SJSA1 (cell line): Measurements from ENCODE around the gene AKR1D1. TPM values are rescaled to one million over a fixed set of nuclear protein-coding genes. Genes with fewer than 3 reads are reported as not detected.
"Not testable (repeated sequence)": the region's sequence is repeated elsewhere in the genome, so short reads cannot be mapped to it uniquely, and the experiment has no call there.

Source experiments
- DNase-seq, 2 experiments: peaks; one replicate each; pipeline ENCODE4 v3.0.0-alpha.2; 2015 to 2020; ENCODE audit warnings: low spot score in 2 of 2, low read depth in 1 of 2
- H3K27ac ChIP-seq: fragments of 250-450 bp; sonication (Bioruptor Pico); 2 replicates; pipeline ENCODE4 v1.5.1; 2020; ENCODE audit warnings: mild to moderate bottlenecking, moderate library complexity
- H3K27me3 ChIP-seq: fragments of 250-450 bp; sonication (Bioruptor Pico); replicated peaks from 2 replicates; pipeline ENCODE4 v1.5.1; 2020; ENCODE audit warnings: mild to moderate bottlenecking, moderate library complexity
- H3K36me3 ChIP-seq: fragments of 250-450 bp; sonication (Bioruptor Pico); 2 replicates; pipeline ENCODE4 v1.5.1; 2020; ENCODE audit warnings: mild to moderate bottlenecking
- H3K4me1 ChIP-seq: fragments of 250-450 bp; sonication (Bioruptor Pico); replicated peaks from 2 replicates; pipeline ENCODE4 v1.6.1; 2021; ENCODE audit warnings: mild to moderate bottlenecking
- H3K4me3 ChIP-seq: fragments of 250-450 bp; sonication (Bioruptor Pico); 2 replicates; pipeline ENCODE4 v1.5.1; 2020; ENCODE audit warnings: mild to moderate bottlenecking
- H3K9me3 ChIP-seq: fragments of 250-450 bp; sonication (Bioruptor Pico); replicated peaks from 2 replicates; pipeline ENCODE4 v1.5.1; 2020; ENCODE audit warnings: mild to moderate bottlenecking
- total RNA-seq: library from RNA; depleted of rRNA; stranded (reverse); fragments of >200 nt; shearing (Covaris generic); gene quantifications from 2 replicates; pipeline ENCODE4 v1.2.3, GENCODE V29; 2014; rRNA removed

Gene AKR1D1
- not detected in 2 replicates for total RNA-seq

GRCh38 chr7:138076196-138076595 lies at the start of gene AKR1D1:
AKR1D1 (plus strand) TSS chr7:138076459; CDS start chr7:138076519, 60 bp downstream.
- Histone ChIP-seq H3K27ac (no peak within 1 kb of the TSS), H3K27me3 (no peaks in the 10 kb centered on the region), H3K4me3 (no peak within 1 kb of the TSS), H3K4me1 (no peaks in the 10 kb centered on the region), H3K9me3 (no peaks in the 10 kb centered on the region), H3K36me3 (no peaks in the 10 kb centered on the region)
- DNase-seq = no peak

- no peak overlapping the region for H3K27ac ChIP-seq
- H3K36me3 ChIP-seq = no peaks in the 10 kb centered on the region
- DNase-seq = no peak
- H3K4me3 ChIP-seq = no peak overlapping the region
- no peaks in the 10 kb centered on the region for H3K27me3 ChIP-seq
- H3K4me1 ChIP-seq = no peaks in the 10 kb centered on the region
- H3K9me3 ChIP-seq = no peaks in the 10 kb centered on the region
These were observed 49.2 kb upstream of the AKR1D1 start for GRCh38 chr7:138027100-138027499.

- Histone ChIP-seq H3K4me3 (no peak overlapping the region), H3K27ac (no peak overlapping the region), H3K4me1 (no peaks in the 10 kb centered on the region), H3K36me3 (no peaks in the 10 kb centered on the region), H3K27me3 (no peaks in the 10 kb centered on the region), H3K9me3 (no peaks in the 10 kb centered on the region)
- DNase-seq = no peak
These were observed 47.1 kb upstream of the AKR1D1 start for GRCh38 chr7:138029126-138029525.

- Histone ChIP-seq H3K27ac (no peak overlapping the region), H3K9me3 (no peaks in the 10 kb centered on the region), H3K4me3 (no peak overlapping the region), H3K27me3 (no peaks in the 10 kb centered on the region), H3K4me1 (no peaks in the 10 kb centered on the region), H3K36me3 (no peaks in the 10 kb centered on the region)
- no peak for DNase-seq
These were observed 46.3 kb upstream of the AKR1D1 start for GRCh38 chr7:138029941-138030340.

GRCh38 chr7:138030679-138031351 lies 45.4 kb upstream of the AKR1D1 start:
- Histone ChIP-seq H3K4me3 (no peak overlapping the region), H3K4me1 (no peaks in the 10 kb centered on the region), H3K27ac (no peak overlapping the region), H3K36me3 (no peaks in the 10 kb centered on the region), H3K9me3 (no peaks in the 10 kb centered on the region), H3K27me3 (no peaks in the 10 kb centered on the region)
- DNase-seq = no peak

GRCh38 chr7:138032186-138032585 lies 44.1 kb upstream of the AKR1D1 start:
- H3K36me3 ChIP-seq = no peaks in the 10 kb centered on the region
- H3K27ac ChIP-seq = no peak overlapping the region
- H3K4me1 ChIP-seq = no peaks in the 10 kb centered on the region
- no peaks in the 10 kb centered on the region for H3K27me3 ChIP-seq
- H3K9me3 ChIP-seq = no peaks in the 10 kb centered on the region
- no peak overlapping the region for H3K4me3 ChIP-seq
- DNase-seq = no peak

- H3K27ac ChIP-seq = no peak overlapping the region
- H3K9me3 ChIP-seq = no peaks in the 10 kb centered on the region
- no peaks in the 10 kb centered on the region for H3K27me3 ChIP-seq
- H3K4me3 ChIP-seq = no peak overlapping the region
- no peak for DNase-seq
- H3K36me3 ChIP-seq = no peaks in the 10 kb centered on the region
- H3K4me1 ChIP-seq = no peaks in the 10 kb centered on the region
These were observed 43.5 kb upstream of the AKR1D1 start for GRCh38 chr7:138032770-138033169.

- DNase-seq = no peak
- H3K9me3 ChIP-seq = no peaks in the 10 kb centered on the region
- H3K4me1 ChIP-seq = no peaks in the 10 kb centered on the region
- no peaks in the 10 kb centered on the region for H3K27me3 ChIP-seq
- H3K36me3 ChIP-seq = no peaks in the 10 kb centered on the region
- no peak overlapping the region for H3K4me3 ChIP-seq
- no peak overlapping the region for H3K27ac ChIP-seq
These were observed 43.0 kb upstream of the AKR1D1 start for GRCh38 chr7:138033241-138033640.

GRCh38 chr7:138036135-138036534 lies 40.1 kb upstream of the AKR1D1 start:
- Histone ChIP-seq H3K36me3 (no peaks in the 10 kb centered on the region), H3K27me3 (no peaks in the 10 kb centered on the region), H3K4me1 (no peaks in the 10 kb centered on the region), H3K4me3 (no peak overlapping the region), H3K27ac (no peak overlapping the region), H3K9me3 (no peaks in the 10 kb centered on the region)
- no peak for DNase-seq

GRCh38 chr7:138040063-138040462 lies 36.2 kb upstream of the AKR1D1 start:
- not testable (repeated sequence) for H3K27ac ChIP-seq, H3K4me1 ChIP-seq, H3K27me3 ChIP-seq, H3K36me3 ChIP-seq, DNase-seq, H3K4me3 ChIP-seq, H3K9me3 ChIP-seq

- Histone ChIP-seq H3K36me3 (no peaks in the 10 kb centered on the region), H3K9me3 (no peaks in the 10 kb centered on the region), H3K27me3 (no peaks in the 10 kb centered on the region), H3K4me3 (no peak overlapping the region), H3K27ac (no peak overlapping the region), H3K4me1 (no peaks in the 10 kb centered on the region)
- DNase-seq = no peak
These were observed 31.4 kb upstream of the AKR1D1 start for GRCh38 chr7:138044897-138045296.

- no peaks in the 10 kb centered on the region for H3K4me1 ChIP-seq
- no peaks in the 10 kb centered on the region for H3K36me3 ChIP-seq
- DNase-seq = no peak
- no peaks in the 10 kb centered on the region for H3K27me3 ChIP-seq
- no peaks in the 10 kb centered on the region for H3K9me3 ChIP-seq
- no peak overlapping the region for H3K4me3 ChIP-seq
- no peak overlapping the region for H3K27ac ChIP-seq
These were observed 28.4 kb upstream of the AKR1D1 start for GRCh38 chr7:138047907-138048306.

- Histone ChIP-seq H3K27me3 (no peaks in the 10 kb centered on the region), H3K9me3 (no peaks in the 10 kb centered on the region), H3K4me1 (no peaks in the 10 kb centered on the region), H3K27ac (no peak overlapping the region), H3K36me3 (no peaks in the 10 kb centered on the region), H3K4me3 (no peak overlapping the region)
- no peak for DNase-seq
These were observed 26.6 kb upstream of the AKR1D1 start for GRCh38 chr7:138049505-138050116.

- H3K27ac ChIP-seq, H3K4me1 ChIP-seq, DNase-seq, H3K27me3 ChIP-seq, H3K4me3 ChIP-seq, H3K9me3 ChIP-seq, H3K36me3 ChIP-seq: not testable (repeated sequence)
These were observed 24.5 kb upstream of the AKR1D1 start for GRCh38 chr7:138051712-138052247.
